Measurements from ENCODE around the gene FYB1.

DNA sequence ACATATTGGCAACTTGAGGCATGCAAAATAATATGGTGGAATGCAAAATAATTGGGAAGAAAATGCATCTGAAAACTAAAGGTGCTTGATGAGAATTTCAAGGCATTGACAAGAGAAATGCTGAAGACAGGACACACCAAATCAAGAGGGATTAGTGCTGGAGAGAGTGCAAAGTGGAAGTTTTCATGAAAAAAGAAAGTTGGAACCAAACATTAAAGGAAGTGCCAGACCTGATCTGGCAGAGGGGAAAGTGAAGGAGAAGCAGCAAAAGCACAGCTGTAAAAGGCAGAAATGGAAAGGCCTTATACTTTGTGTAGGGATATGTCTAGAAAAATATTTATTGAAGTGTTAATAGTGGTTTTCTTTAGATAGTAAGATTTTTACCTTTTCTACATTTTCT, 35.3 kb upstream of the FYB1 start:
- TF ChIP-seq, protein P1, sequence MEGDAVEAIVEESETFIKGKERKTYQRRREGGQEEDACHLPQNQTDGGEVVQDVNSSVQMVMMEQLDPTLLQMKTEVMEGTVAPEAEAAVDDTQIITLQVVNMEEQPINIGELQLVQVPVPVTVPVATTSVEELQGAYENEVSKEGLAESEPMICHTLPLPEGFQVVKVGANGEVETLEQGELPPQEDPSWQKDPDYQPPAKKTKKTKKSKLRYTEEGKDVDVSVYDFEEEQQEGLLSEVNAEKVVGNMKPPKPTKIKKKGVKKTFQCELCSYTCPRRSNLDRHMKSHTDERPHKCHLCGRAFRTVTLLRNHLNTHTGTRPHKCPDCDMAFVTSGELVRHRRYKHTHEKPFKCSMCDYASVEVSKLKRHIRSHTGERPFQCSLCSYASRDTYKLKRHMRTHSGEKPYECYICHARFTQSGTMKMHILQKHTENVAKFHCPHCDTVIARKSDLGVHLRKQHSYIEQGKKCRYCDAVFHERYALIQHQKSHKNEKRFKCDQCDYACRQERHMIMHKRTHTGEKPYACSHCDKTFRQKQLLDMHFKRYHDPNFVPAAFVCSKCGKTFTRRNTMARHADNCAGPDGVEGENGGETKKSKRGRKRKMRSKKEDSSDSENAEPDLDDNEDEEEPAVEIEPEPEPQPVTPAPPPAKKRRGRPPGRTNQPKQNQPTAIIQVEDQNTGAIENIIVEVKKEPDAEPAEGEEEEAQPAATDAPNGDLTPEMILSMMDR (IDR thresholded peaks at IDR 0.05; ENCODE audit: insufficient read depth, low read depth, low read length) = no peak
- TF ChIP-seq EZH2 (IDR thresholded peaks at IDR 0.05; ENCODE audit: insufficient read depth, low read length) = no peak
